BLaER1 treated with 17β-estradiol and CSF1 and Interleukin-3, amounts not matched to agents 10 nM and 100 nM (cell line): ENCODE data around the gene PLCB3.

Source experiments
- H3K27ac ChIP-seq, 11 experiments: shearing (Covaris generic); formaldehyde crosslinking; 2 replicates each; pipeline ENCODE4 v1.8.1; 2022
- H3K27me3 ChIP-seq, 11 experiments: shearing (Covaris generic); formaldehyde crosslinking; 2 replicates each; pipeline ENCODE4 v1.8.1; 2022
- H3K36me3 ChIP-seq, 11 experiments: shearing (Covaris generic); formaldehyde crosslinking; 2 replicates each; pipeline ENCODE4 v1.8.1; 2022
- H3K4me1 ChIP-seq, 10 experiments: shearing (Covaris generic); formaldehyde crosslinking; 2 replicates each; pipeline ENCODE4 v1.8.1; 2022
- H3K4me2 ChIP-seq, 11 experiments: shearing (Covaris generic); formaldehyde crosslinking; 2 replicates each; pipeline ENCODE4 v1.8.1; 2022
- H3K4me3 ChIP-seq, 10 experiments: shearing (Covaris generic); formaldehyde crosslinking; 2 replicates each; pipeline ENCODE4 v1.8.1; 2022
- H3K9ac ChIP-seq, 11 experiments: shearing (Covaris generic); formaldehyde crosslinking; 2 replicates each; pipeline ENCODE4 v1.8.1; 2022
- H3K9me3 ChIP-seq, 11 experiments: shearing (Covaris generic); formaldehyde crosslinking; replicated peaks in 1 of 11; 2 replicates each; pipeline ENCODE4 v1.8.1; 2022
- H4K20me1 ChIP-seq, 11 experiments: shearing (Covaris generic); formaldehyde crosslinking; 2 replicates each; pipeline ENCODE4 v1.8.1; 2022
- Cebpa-rat ChIP-seq, 11 experiments: shearing (Covaris generic); IDR thresholded peaks; 2 replicates each; pipeline ENCODE4 v1.8.1; 2022

Gene PLCB3

DNA sequence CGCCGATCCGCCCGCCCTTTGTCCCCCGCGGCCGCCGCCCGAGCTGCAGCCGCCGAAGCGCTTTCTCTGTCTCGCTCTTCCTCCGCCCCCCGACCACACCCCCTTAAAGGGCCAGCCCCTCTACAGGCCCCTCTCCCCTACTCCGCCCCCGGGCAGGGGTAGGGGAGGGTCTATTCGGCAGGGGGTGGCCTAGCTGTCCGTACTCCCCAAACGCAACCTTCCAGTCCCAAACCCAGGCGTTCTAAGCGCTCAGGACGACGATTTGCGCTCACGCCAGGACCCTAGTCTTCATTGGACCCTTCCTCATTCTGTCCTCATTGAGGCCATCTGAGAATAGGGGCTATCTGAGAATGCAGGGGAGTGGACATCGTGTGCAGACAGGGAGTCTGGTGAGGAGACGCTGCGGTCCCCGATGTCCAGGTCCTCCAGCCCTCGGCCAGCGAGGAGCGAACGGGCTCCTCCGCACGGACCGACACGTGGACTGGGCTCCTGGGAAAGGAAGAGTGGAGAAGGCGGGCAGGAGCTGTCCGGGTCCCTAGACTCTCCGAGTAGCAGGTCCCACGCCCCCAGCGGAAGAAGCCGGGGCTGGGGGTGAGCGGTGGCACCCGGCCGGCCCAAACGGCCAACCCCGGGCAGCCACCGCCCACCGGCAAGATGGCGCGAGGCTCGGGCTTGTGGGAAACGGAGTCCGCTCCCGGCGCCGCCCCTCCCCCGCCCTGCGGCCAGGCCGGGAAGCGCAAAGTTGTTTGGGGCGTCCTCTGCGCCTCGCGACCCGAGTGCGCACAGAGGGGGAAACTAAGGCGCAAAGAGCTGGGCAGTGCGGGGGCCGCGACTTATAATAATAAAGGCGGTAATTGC is 4.2 kb upstream of the PLCB3 start, which contains the start of gene PPP1R14B:
Gene PPP1R14B, minus strand, starts transcription at position 73 of the 858 bp plus-strand sequence. CDS start 270 bp downstream, outside the sequence.
- Histone ChIP-seq H3K36me3 (peaks cover 13 to 29% (median 22%) of the 10 kb centered on the region in 11 experiments), H3K27ac (peak within 1 kb of the TSS; percentile 33 to 96 (median 93); a peak in 21 of 22 replicates), H3K27me3 (no peaks in the 10 kb centered on the region), H3K9me3 (no peaks in the 10 kb centered on the region), H3K4me2 (peak within 1 kb of the TSS; percentile 98 to 100 (median 99)), H4K20me1 (peaks cover 7 to 45% (median 34%) of the 10 kb centered on the region in 11 experiments; a peak in 21 of 22 replicates), H3K9ac (peak within 1 kb of the TSS; percentile 81 to 97 (median 92)), H3K4me1 (peaks cover 58 to 82% (median 77%) of the 10 kb centered on the region in 10 experiments), H3K4me3 (peak within 1 kb of the TSS; percentile 81 to 99 (median 96))
- no peak for TF ChIP-seq Cebpa-rat (IDR thresholded peaks at IDR 0.05)

DNA sequence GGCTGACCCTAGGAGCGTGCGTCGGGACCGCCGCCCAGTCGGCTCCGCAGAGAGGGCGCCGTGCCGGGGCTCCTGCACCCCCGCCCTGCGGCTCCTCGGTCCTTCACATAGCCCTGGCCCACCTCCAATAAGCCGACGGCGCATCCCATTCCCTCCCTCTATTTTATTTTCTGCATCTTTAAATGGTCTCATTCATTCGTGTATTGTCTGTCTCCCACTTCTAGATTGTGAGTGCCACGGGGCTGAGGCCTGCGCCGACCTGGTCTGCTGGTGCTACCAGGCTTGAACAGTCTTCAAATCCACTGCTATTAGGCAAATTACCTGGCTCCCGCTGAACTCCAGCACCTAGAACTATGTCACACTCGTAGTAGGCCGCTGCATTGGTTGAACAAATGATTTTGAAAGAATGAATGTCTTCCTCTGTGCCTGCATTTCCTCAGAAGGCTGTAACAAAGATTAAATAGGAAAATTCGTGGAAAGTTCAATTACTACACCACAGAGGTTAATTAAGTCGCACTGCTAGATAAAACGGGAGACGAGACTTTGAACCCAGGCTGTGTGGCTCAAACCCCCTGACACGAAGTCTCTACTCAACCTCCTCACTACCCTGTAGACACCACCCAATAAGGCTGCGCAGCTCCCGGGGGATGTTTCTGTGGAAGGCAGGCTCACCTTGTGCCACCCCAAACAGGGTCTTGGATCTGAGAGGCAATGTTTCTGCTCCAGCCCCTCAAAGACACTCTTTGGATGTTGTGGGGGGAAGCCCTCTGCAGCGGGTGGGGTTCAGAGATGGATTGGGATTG is 3.4 kb upstream of the PLCB3 start:
- Histone ChIP-seq H3K9me3 (no peaks in the 10 kb centered on the region), H3K27me3 (no peaks in the 10 kb centered on the region), H3K36me3 (peaks cover 13 to 25% (median 21%) of the 10 kb centered on the region in 11 experiments), H3K27ac (peak overlapping the region in 9 of 11 experiments; percentile 79 to 96 (median 94); a peak in 17 of 22 replicates), H3K4me3 (peak overlapping the region; percentile 81 to 99 (median 96)), H4K20me1 (peaks cover 9 to 44% (median 32%) of the 10 kb centered on the region in 11 experiments; a peak in 21 of 22 replicates), H3K9ac (peak overlapping the region; percentile 81 to 97 (median 92); a peak in 20 of 22 replicates), H3K4me2 (peak overlapping the region; percentile 92 to 100 (median 99)), H3K4me1 (peaks cover 53 to 82% (median 77%) of the 10 kb centered on the region in 10 experiments)
- TF ChIP-seq Cebpa-rat (IDR thresholded peaks at IDR 0.05) = no peak

DNA sequence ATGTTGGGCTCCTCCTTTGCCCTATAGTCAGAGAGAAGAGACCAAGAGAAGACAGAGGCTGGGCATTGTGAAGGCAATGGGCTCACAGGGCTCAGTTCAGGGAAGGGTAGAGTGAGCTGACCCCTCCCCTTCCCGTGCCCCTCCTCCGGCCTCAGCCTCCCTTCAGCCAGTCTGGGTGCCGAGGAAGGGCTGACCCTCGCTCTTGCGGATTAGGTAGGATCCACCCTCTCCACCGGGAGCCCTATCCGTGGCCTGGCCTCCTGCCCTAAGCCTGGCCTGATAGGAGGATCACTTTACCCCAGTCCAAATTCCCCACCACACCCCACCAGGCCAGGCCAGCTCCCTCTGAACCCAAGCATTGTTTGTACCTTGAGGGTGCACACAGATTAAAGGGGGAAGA is 2.8 kb upstream of the PLCB3 start:
- Histone ChIP-seq H3K9ac (peak overlapping the region in 6 of 11 experiments; percentile 4 to 95 (median 80); a peak in 9 of 22 replicates), H3K27ac (peak overlapping the region in 5 of 11 experiments; percentile 65 to 95 (median 71); a peak in 8 of 22 replicates), H3K4me2 (peak overlapping the region in 10 of 11 experiments; percentile 92 to 100 (median 99); a peak in 19 of 22 replicates)

DNA sequence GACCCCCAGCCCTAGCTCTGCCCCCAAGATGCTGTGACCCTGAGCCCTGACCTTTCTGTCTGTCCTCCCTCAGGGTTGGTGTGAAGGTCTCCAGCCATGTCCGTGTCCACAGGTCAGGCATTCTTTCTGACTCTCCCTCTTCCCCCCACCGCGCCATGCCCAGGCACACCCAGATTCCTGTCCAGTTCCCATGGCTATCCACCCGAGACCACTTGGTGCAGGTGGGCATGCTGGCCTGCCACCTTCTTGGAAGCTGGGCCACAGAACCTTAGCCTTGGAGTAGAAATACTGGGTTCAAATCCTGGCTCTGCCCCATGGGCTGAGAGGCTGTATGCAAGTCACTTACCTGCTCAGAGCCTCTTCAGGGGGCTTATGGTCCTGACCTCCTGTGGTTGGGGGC is 2.3 kb upstream of the PLCB3 start:
- Histone ChIP-seq H3K36me3 (peaks cover 4 to 15% (median 12%) of the 10 kb centered on the region in 11 experiments; a peak in 21 of 22 replicates), H3K4me2 (peak overlapping the region; percentile 92 to 100 (median 99); a peak in 20 of 22 replicates), H3K4me3 (peak overlapping the region in 1 of 10 experiments; percentile 8; a peak in 1 of 20 replicates), H3K9ac (peak overlapping the region in 8 of 11 experiments; percentile 4 to 95 (median 84); a peak in 11 of 22 replicates), H3K9me3 (no peaks in the 10 kb centered on the region), H4K20me1 (peaks cover 13 to 44% (median 32%) of the 10 kb centered on the region in 11 experiments; a peak in 21 of 22 replicates), H3K27me3 (no peaks in the 10 kb centered on the region), H3K27ac (peak overlapping the region in 6 of 11 experiments; percentile 28 to 95 (median 70); a peak in 10 of 22 replicates), H3K4me1 (peaks cover 53 to 82% (median 77%) of the 10 kb centered on the region in 10 experiments)
- TF ChIP-seq Cebpa-rat (IDR thresholded peaks at IDR 0.05) = no peak

More for the DNA sequence above, 2.8 kb upstream of the PLCB3 start:
- TF ChIP-seq Cebpa-rat (IDR thresholded peaks at IDR 0.05) = no peak
- Histone ChIP-seq H4K20me1 (peaks cover 10 to 44% (median 32%) of the 10 kb centered on the region in 11 experiments; a peak in 21 of 22 replicates), H3K9me3 (no peaks in the 10 kb centered on the region), H3K4me3 (no peak overlapping the region), H3K36me3 (peaks cover 8 to 18% (median 15%) of the 10 kb centered on the region in 11 experiments), H3K27me3 (no peaks in the 10 kb centered on the region), H3K4me1 (peaks cover 53 to 82% (median 77%) of the 10 kb centered on the region in 10 experiments)

DNA sequence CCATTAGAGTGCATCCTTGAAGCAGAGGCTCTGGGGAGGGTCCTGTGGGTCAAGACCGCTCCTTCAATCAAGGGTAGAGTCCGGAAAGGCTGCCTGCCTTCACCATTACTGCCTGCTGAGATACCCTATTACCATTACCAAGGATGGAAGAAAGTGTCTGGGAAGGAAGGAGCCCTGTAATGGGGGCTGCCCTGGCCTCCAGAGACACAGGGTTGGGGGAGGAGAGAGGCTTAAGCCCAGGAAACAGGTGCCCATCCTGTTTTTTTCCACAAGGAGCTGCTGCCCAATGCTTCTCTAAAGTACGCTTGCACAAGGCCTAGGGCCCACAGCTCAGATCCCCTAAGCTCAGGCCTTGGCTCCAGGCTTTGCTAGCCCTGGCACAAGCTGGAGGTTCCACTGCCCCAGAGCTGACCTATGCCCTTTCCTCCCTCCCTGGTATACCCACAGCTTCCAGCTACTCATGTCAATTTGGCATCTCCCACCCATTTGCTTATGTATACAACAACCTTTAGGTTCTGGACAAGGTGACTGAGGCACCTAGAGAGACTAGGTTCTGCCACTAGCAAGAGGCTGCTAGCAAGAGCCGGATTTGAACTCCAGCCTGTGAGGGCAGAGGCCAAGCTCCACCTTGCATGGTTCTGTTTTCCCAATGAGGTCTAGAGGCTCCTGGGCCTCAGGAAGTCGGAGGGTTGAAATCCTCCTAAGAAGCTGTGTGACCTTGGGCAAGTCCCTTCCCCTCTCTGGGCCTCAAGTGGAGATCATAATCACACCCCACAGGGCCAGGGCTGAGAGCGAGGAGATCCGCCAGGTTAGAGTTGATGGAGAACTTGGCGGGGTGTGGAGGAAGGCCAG is 1.5 kb upstream of the PLCB3 start:
- Histone ChIP-seq H3K4me1 (peaks cover 51 to 78% (median 73%) of the 10 kb centered on the region in 10 experiments), H3K36me3 (peaks cover 6 to 15% (median 11%) of the 10 kb centered on the region in 11 experiments; a peak in 21 of 22 replicates), H3K27me3 (no peaks in the 10 kb centered on the region), H3K4me3 (peak overlapping the region in 2 of 10 experiments; percentile 8 to 95; a peak in 3 of 20 replicates), H3K4me2 (peak overlapping the region; percentile 92 to 100 (median 99)), H3K9me3 (no peaks in the 10 kb centered on the region), H3K9ac (peak overlapping the region in 9 of 11 experiments; percentile 4 to 95 (median 84); a peak in 14 of 22 replicates), H3K27ac (peak overlapping the region in 7 of 11 experiments; percentile 6 to 95 (median 71); a peak in 12 of 22 replicates), H4K20me1 (peaks cover 20 to 44% (median 31%) of the 10 kb centered on the region in 11 experiments; a peak in 21 of 22 replicates)
- TF ChIP-seq Cebpa-rat (IDR thresholded peaks at IDR 0.05) = no peak

DNA sequence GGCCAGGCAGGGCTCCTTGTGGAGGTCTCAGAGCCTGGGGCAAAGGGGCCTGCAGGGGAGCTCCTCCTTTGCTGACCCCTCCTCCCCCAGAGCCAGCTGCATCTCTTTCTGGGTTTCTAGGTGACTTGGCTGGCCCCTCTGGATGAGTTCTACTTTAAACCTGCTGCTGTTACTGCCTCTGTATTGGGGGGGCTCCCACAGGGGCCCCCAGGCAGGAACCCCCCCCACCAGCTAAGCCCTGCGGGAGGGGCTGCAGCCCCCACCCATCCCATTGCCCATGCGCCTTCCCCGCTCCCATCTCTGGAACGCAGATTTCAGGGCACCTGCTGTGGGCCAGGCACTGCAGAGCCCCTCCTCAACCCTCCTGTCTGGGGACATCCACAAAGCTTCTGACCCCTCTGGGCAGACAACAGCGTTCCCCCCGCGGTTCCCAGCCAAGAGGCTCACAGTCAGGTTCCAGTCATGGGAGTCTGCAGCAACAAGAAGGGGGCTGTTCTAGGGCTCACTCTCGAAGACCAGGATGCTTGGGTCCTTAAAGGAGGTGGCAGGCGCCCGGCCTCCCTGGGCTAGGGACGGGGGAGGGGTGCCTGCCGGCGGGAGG is 815 bp upstream of the PLCB3 start:
- H4K20me1 ChIP-seq = peaks cover 21 to 40% (median 27%) of the 10 kb centered on the region in 11 experiments; a peak in 21 of 22 replicates
- TF ChIP-seq Cebpa-rat (IDR thresholded peaks at IDR 0.05) = no peak
- H3K4me1 ChIP-seq = peaks cover 46 to 72% (median 68%) of the 10 kb centered on the region in 10 experiments
- H3K4me3 ChIP-seq = peak overlapping the region; percentile 71 to 96 (median 90)
- H3K36me3 ChIP-seq = peaks cover 13 to 21% (median 15%) of the 10 kb centered on the region in 11 experiments
- no peaks in the 10 kb centered on the region for H3K9me3 ChIP-seq
- peak overlapping the region; percentile 92 to 100 (median 99) for H3K4me2 ChIP-seq
- H3K9ac ChIP-seq = peak overlapping the region; percentile 75 to 95 (median 85)
- H3K27me3 ChIP-seq = no peaks in the 10 kb centered on the region
- H3K27ac ChIP-seq = peak overlapping the region in 8 of 11 experiments; percentile 42 to 95 (median 73); a peak in 13 of 22 replicates

DNA sequence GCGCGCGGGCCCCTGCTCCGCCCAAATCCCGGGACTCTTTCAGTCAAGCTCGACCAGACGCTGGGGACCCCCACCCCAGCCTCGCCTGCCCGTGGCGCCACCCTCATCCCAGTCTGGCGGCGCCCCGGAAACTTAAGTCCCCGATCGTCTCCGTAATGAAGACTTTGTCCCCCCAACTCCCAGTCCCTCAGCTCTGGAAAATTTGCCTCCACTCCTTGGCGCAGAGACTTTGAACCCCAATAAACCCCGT is 348 bp downstream of the PLCB3 start:
- Histone ChIP-seq H3K27ac (peak overlapping the region; percentile 23 to 95 (median 71); a peak in 21 of 22 replicates), H3K4me1 (peaks cover 46 to 72% (median 68%) of the 10 kb centered on the region in 10 experiments), H3K27me3 (no peaks in the 10 kb centered on the region), H3K9me3 (no peaks in the 10 kb centered on the region), H3K4me2 (peak overlapping the region; percentile 92 to 100 (median 99)), H3K9ac (peak overlapping the region; percentile 75 to 95 (median 85)), H4K20me1 (peaks cover 17 to 42% (median 28%) of the 10 kb centered on the region in 11 experiments; a peak in 19 of 22 replicates), H3K4me3 (peak overlapping the region; percentile 71 to 96 (median 90)), H3K36me3 (peaks cover 24 to 32% (median 26%) of the 10 kb centered on the region in 11 experiments)
- no peak for TF ChIP-seq Cebpa-rat (IDR thresholded peaks at IDR 0.05)
